PC-3 (cell line): Measurements from ENCODE around the gene HMGCS1.

ENCODE experiments used
- EZH2 ChIP-seq: fragments of 300-600 bp; sonication (generic); IDR thresholded peaks from one replicate; pipeline ENCODE4 v1.6.1; 2017; ENCODE audit warnings: antibody characterized with exemption, mild to moderate bottlenecking, low read length; ENCODE audit not compliant: unreplicated experiment
- EZH2phosphoT487 ChIP-seq: fragments of 300-600 bp; sonication (generic); IDR thresholded peaks from 2 replicates; pipeline ENCODE4 v1.6.1; 2018; ENCODE audit warnings: mild to moderate bottlenecking, antibody characterized with exemption, low read length, borderline replicate concordance
- TF ChIP-seq, protein P1 (sequence below): fragments of 300-600 bp; sonication (generic); conservative IDR thresholded peaks from 2 replicates; pipeline ENCODE4 v1.5.1; 2017; ENCODE audit warnings: antibody characterized with exemption, low read depth, mild to moderate bottlenecking, low read length

DNA sequence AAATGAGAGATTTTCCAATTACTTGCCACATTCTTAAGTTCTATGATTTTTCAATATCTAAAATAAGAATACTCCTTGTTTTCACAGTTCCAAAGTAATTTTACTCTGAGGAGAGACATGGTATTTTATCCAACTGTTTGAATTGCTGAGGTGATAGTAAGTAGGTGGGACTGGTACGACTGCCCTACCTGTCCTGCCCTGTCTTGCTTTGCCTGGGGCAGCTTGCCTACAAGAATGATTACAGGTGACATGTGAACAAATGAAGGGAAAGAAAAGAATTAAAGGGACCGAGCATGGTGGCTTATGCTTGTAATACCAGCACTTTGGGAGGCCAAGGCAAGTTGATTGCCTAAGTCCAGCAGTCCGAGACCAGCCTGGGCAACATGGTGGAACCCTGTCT, 41.6 kb upstream of the HMGCS1 start:
- TF ChIP-seq EZH2: no peak
- TF ChIP-seq, protein P1, sequence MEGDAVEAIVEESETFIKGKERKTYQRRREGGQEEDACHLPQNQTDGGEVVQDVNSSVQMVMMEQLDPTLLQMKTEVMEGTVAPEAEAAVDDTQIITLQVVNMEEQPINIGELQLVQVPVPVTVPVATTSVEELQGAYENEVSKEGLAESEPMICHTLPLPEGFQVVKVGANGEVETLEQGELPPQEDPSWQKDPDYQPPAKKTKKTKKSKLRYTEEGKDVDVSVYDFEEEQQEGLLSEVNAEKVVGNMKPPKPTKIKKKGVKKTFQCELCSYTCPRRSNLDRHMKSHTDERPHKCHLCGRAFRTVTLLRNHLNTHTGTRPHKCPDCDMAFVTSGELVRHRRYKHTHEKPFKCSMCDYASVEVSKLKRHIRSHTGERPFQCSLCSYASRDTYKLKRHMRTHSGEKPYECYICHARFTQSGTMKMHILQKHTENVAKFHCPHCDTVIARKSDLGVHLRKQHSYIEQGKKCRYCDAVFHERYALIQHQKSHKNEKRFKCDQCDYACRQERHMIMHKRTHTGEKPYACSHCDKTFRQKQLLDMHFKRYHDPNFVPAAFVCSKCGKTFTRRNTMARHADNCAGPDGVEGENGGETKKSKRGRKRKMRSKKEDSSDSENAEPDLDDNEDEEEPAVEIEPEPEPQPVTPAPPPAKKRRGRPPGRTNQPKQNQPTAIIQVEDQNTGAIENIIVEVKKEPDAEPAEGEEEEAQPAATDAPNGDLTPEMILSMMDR: no peak
- no peak for TF ChIP-seq EZH2phosphoT487
